IPS DF 19.7 (cell line): ENCODE measurements around the gene CD58.
A peak's percentile ranks its signal among the peaks of the same experiment; 100 is the strongest.
"Not testable (repeated sequence)": the region's sequence is repeated elsewhere in the genome, so short reads cannot be mapped to it uniquely, and the experiment has no call there.

Experiments
- DNase-seq: peaks from one replicate; pipeline ENCODE4 v3.0.0-alpha.2; 2013; ENCODE audit warnings: low read depth, low spot score

Gene CD58

GRCh38 chr1:116570358-116571214 is at the start of gene CD58:
CD58 (minus strand) TSS chr1:116571026; CDS start chr1:116570972, 54 bp downstream.
- peak; percentile 23 for DNase-seq

- not testable (repeated sequence) for DNase-seq
Measured at GRCh38 chr1:116620392-116620791, 49.6 kb upstream of the CD58 start.

- DNase-seq, result not testable (repeated sequence)
Measured at GRCh38 chr1:116619106-116619505, 48.3 kb upstream of the CD58 start.

GRCh38 chr1:116617808-116618207 is 47.0 kb upstream of the CD58 start:
- DNase-seq, result not testable (repeated sequence)

GRCh38 chr1:116613825-116614224 is 43.0 kb upstream of the CD58 start:
- not testable (repeated sequence) for DNase-seq

- DNase-seq, result not testable (repeated sequence)
Measured at GRCh38 chr1:116609801-116610371, 39.1 kb upstream of the CD58 start.

- DNase-seq, result not testable (repeated sequence)
Measured at GRCh38 chr1:116608841-116609240, 38.0 kb upstream of the CD58 start.

GRCh38 chr1:116608151-116608550 is 37.3 kb upstream of the CD58 start:
- not testable (repeated sequence) for DNase-seq

- DNase-seq, result not testable (repeated sequence)
Measured at GRCh38 chr1:116607463-116607862, 36.6 kb upstream of the CD58 start.

GRCh38 chr1:116606067-116606466 is 35.2 kb upstream of the CD58 start:
- DNase-seq, result not testable (repeated sequence)

- no peak for DNase-seq
Measured at GRCh38 chr1:116605315-116605714, 34.5 kb upstream of the CD58 start.

- DNase-seq, result not testable (repeated sequence)
Measured at GRCh38 chr1:116604408-116604807, 33.6 kb upstream of the CD58 start.

GRCh38 chr1:116603646-116604045 is 32.8 kb upstream of the CD58 start:
- not testable (repeated sequence) for DNase-seq

GRCh38 chr1:116599369-116599768 is 28.5 kb upstream of the CD58 start:
- DNase-seq, result not testable (repeated sequence)

GRCh38 chr1:116598420-116599036 is 27.7 kb upstream of the CD58 start:
- not testable (repeated sequence) for DNase-seq

GRCh38 chr1:116597388-116597787 is 26.6 kb upstream of the CD58 start:
- DNase-seq, result not testable (repeated sequence)

- DNase-seq, result not testable (repeated sequence)
Measured at GRCh38 chr1:116596742-116597307, 26.0 kb upstream of the CD58 start.

- DNase-seq, result not testable (repeated sequence)
Measured at GRCh38 chr1:116595946-116596741, 25.3 kb upstream of the CD58 start.

GRCh38 chr1:116595065-116595840 is 24.4 kb upstream of the CD58 start:
- not testable (repeated sequence) for DNase-seq

GRCh38 chr1:116593977-116594376 is 23.2 kb upstream of the CD58 start:
- not testable (repeated sequence) for DNase-seq
